ENCODE data around the gene ADPRH.

The ADPRH gene

GRCh38 chr3:119598410-119599098, 19.3 kb downstream of the ADPRH start:
- no peak for DNase-seq

GRCh38 chr3:119599558-119600174, 20.4 kb downstream of the ADPRH start:
- DNase-seq: no peak

GRCh38 chr3:119600732-119601131, 21.4 kb downstream of the ADPRH start:
- no peak for DNase-seq

- no peak for DNase-seq
These were observed 21.9 kb downstream of the ADPRH start for GRCh38 chr3:119601154-119601553.

GRCh38 chr3:119602676-119603075, 23.4 kb downstream of the ADPRH start:
- no peak for DNase-seq

- no peak for DNase-seq
These were observed 25.6 kb downstream of the ADPRH start for GRCh38 chr3:119604878-119605277.

GRCh38 chr3:119608405-119609000, 29.2 kb downstream of the ADPRH start:
- no peak for DNase-seq

- DNase-seq: no peak
These were observed 30.0 kb downstream of the ADPRH start for GRCh38 chr3:119609301-119609700.

GRCh38 chr3:119611664-119612063, 32.4 kb downstream of the ADPRH start:
- no peak for DNase-seq

GRCh38 chr3:119613201-119613600, 33.9 kb downstream of the ADPRH start:
- no peak for DNase-seq

- DNase-seq: no peak
These were observed 34.6 kb downstream of the ADPRH start for GRCh38 chr3:119613872-119614271.

GRCh38 chr3:119616056-119616455, 36.8 kb downstream of the ADPRH start:
- DNase-seq: no peak

- DNase-seq: no peak
These were observed 39.8 kb downstream of the ADPRH start for GRCh38 chr3:119619094-119619493.

GRCh38 chr3:119620899-119621298, 41.6 kb downstream of the ADPRH start:
- DNase-seq: no peak

GRCh38 chr3:119624002-119624720, 44.9 kb downstream of the ADPRH start:
- DNase-seq: no peak

- no peak for DNase-seq
These were observed 46.3 kb downstream of the ADPRH start for GRCh38 chr3:119625451-119626153.

- DNase-seq: no peak
These were observed 46.9 kb downstream of the ADPRH start for GRCh38 chr3:119626196-119626595.

- DNase-seq: no peak
These were observed 48.2 kb downstream of the ADPRH start for GRCh38 chr3:119627461-119627860.

- no peak for DNase-seq
These were observed 49.1 kb downstream of the ADPRH start for GRCh38 chr3:119628390-119628789.

- DNase-seq: no peak
These were observed 49.6 kb downstream of the ADPRH start for GRCh38 chr3:119628816-119629445.

GRCh38 chr3:119630128-119630879, 51.0 kb downstream of the ADPRH start:
- no peak for DNase-seq

GRCh38 chr3:119630880-119631329, 51.6 kb downstream of the ADPRH start:
- DNase-seq: no peak
